Testis (tissue), 2 donors: Measurements from ENCODE around the gene ZCCHC7.

Experiments used
- POLR2A ChIP-seq: fragments of 450-650 bp; IDR thresholded peaks from one replicate; pipeline ENCODE4 v1.6.1; 2017; ENCODE audit warnings: antibody characterized with exemption, mild to moderate bottlenecking, moderate library complexity
- TF ChIP-seq, protein P1 (sequence below), 3 experiments: fragments of 450-650 bp in 2 of 3; fragments of 200-600 bp in 1 of 3; sonication (generic) in 1 of 3; IDR thresholded peaks; one replicate each; pipeline ENCODE4 v1.5.1; 2016 to 2019; ENCODE audit warnings: antibody characterized with exemption in 3 of 3, mild to moderate bottlenecking in 2 of 3, moderate library complexity in 1 of 3

DNA sequence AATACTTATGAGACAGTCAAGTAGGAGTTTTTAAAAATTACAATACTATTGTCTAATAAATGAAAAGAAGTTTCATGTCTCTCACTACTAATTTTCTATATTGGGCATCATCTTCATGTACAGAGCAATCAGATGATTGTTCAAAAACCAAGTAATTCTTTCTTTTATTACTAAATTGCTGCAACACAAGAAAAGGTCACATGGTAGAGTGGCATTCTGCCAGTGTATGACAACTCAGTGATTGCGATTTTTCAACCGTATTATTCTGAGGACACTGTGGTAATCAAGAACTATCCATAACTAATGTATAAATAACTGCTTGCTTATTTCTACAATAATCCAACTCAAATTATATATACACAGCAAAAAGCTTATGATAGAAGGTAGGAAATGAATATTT is 205.4 kb downstream of the ZCCHC7 start:
- TF ChIP-seq, protein P1, sequence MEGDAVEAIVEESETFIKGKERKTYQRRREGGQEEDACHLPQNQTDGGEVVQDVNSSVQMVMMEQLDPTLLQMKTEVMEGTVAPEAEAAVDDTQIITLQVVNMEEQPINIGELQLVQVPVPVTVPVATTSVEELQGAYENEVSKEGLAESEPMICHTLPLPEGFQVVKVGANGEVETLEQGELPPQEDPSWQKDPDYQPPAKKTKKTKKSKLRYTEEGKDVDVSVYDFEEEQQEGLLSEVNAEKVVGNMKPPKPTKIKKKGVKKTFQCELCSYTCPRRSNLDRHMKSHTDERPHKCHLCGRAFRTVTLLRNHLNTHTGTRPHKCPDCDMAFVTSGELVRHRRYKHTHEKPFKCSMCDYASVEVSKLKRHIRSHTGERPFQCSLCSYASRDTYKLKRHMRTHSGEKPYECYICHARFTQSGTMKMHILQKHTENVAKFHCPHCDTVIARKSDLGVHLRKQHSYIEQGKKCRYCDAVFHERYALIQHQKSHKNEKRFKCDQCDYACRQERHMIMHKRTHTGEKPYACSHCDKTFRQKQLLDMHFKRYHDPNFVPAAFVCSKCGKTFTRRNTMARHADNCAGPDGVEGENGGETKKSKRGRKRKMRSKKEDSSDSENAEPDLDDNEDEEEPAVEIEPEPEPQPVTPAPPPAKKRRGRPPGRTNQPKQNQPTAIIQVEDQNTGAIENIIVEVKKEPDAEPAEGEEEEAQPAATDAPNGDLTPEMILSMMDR (IDR thresholded peaks at IDR 0.05), result no peak
- TF ChIP-seq POLR2A, result no peak
